WI38 (cell line): ENCODE data around the gene APCDD1L.

Experiments
- H3K4me3 ChIP-seq: 2 replicates; pipeline ENCODE4 v1.5.1; 2011; ENCODE audit warnings: low read depth, mild to moderate bottlenecking, control low read depth, low read length
- TF ChIP-seq, protein P1 (sequence below): IDR thresholded peaks from 2 replicates; pipeline ENCODE4 v1.5.1; 2012; ENCODE audit warnings: low read depth, mild to moderate bottlenecking, control low read depth, low read length

The APCDD1L gene

DNA sequence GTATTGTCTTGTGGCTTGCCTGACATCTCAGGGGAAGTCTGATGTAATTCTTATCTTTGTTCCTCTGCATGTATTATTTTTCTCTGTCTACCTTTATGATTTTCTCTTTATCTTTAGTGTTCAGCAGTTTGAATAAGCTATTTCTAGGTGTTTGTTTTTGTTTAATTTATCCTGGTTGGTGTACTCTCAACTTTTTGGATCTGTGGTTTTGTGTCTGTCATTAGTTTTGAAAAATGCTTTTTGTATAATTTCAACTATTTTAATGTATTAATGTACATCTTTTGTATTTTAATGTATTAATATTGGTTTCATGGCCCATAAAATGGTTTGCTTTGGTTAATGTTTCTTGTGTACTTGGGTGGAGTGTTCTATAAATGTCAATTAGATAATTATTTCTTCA is 15.9 kb upstream of the APCDD1L start:
- no peak overlapping the region for H3K4me3 ChIP-seq
- TF ChIP-seq, protein P1, sequence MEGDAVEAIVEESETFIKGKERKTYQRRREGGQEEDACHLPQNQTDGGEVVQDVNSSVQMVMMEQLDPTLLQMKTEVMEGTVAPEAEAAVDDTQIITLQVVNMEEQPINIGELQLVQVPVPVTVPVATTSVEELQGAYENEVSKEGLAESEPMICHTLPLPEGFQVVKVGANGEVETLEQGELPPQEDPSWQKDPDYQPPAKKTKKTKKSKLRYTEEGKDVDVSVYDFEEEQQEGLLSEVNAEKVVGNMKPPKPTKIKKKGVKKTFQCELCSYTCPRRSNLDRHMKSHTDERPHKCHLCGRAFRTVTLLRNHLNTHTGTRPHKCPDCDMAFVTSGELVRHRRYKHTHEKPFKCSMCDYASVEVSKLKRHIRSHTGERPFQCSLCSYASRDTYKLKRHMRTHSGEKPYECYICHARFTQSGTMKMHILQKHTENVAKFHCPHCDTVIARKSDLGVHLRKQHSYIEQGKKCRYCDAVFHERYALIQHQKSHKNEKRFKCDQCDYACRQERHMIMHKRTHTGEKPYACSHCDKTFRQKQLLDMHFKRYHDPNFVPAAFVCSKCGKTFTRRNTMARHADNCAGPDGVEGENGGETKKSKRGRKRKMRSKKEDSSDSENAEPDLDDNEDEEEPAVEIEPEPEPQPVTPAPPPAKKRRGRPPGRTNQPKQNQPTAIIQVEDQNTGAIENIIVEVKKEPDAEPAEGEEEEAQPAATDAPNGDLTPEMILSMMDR, result no peak

DNA sequence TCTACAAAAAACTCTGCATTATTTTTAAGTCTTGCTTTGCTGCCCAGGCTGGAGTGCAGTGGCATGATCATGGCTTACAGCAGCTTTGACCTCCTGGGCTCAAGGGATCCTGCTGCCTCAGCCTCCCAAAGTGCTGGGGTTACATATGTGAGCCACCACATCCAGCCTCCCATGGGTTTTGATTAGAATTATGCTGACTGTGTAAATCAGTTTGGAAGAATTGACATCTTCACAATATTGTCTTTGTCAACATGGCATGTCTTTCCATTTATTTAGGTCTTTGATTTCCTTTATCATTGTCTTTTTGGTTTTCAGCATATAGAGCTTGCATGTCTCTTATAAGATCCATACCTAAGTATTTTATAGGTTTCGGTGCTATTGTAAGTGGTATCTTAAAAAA is 13.2 kb upstream of the APCDD1L start:
- TF ChIP-seq, protein P1, result no peak
- no peak overlapping the region for H3K4me3 ChIP-seq

DNA sequence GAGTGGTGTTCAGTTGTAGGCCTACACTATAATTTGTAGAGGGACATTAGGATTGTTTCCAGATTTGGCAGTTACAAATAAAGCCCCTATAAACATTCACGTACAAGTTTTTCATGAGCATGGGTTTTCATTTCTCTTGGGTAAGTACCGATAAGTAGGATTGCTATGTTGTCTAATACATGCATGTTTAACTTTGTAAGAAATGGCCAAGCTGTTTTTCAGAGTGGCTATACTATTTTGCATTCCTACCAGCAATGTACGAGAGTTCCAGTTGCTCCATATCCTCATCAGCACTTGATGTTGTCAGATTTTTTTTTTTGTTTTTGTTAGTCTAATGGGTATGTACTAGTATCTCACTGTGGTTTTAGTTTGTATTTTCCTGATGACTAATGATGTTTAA is 11.2 kb upstream of the APCDD1L start:
- no peak overlapping the region for H3K4me3 ChIP-seq
- TF ChIP-seq, protein P1, result no peak

DNA sequence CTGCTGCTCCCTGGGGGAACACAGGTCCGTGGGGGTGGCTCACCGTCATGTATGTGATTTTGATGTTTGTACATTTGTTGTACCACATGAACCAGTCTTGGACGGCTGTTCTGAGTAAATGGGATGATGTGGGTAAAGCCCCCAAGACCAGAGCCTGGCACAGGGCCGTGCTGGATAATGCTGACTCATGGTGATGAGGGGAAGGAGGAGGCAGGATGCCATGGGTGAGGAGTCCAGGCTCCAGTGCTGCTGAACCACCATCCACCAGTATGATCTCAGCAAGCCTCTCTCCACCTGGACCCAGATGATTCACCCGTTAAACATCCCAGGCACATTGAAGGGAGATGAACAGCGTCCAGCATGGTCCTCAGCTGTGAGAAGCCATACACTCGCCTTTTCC is 9.6 kb upstream of the APCDD1L start:
- no peak overlapping the region for H3K4me3 ChIP-seq
- TF ChIP-seq, protein P1, result no peak

DNA sequence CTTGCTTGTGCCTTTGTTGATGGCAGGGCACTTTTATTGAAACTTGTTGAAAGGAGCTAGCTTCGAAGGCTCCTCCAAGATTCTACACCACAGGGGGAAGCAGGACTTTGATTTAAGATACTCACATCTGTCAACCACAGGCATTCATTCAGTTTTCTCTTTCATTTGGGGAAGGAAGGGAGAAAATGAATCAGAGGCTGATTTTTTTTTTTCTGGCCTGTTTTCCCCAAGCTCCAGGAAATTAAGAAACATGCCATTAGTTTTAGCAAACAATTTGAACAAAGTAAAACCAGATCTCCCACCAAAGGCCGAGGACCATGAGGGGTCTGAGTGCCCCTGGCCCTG is 8.7 kb upstream of the APCDD1L start:
- TF ChIP-seq, protein P1, result no peak
- no peak overlapping the region for H3K4me3 ChIP-seq

DNA sequence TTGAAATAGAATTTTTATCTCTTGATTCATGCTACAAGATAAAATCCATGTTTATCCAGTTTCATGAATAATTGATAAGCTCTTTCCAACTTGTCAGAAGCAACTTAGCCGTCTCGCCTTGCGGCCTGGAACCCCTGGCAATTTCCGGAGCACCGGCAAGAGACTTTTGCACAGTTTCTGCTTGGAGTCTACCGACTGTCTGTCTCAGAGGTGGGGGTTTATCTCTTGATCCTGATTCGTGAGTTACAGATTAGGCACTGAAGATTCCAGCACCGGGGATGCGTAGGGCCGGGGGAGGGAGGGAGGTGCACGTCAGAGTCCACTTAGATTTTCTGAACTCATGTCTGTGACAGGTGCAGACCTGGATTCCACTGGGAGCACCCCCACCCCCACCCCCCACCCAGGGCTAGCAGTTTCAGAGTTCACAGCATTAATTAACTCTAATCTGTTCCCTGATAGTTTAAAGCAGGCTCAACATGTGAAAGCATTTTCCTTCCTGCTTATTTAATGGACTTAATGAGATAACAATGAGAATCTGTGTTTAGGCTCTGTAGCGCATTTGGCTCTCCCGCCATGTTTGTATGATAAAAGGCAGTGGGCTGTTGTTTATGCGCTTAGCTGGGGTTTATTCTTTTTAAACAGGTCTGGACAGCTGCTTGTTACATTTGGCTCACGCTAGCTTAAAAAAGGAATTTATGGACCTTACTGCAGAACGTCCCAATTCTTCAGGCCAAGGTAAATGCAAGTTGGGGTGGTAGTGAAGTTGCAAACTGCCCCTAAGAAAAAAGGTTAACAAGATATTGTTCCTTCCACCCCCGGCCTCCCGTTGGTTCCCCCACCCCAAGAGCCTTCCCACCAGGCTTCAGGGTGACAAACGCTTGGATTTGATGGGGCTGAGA is 8.1 kb upstream of the APCDD1L start:
- TF ChIP-seq, protein P1, result no peak
- no peak overlapping the region for H3K4me3 ChIP-seq

DNA sequence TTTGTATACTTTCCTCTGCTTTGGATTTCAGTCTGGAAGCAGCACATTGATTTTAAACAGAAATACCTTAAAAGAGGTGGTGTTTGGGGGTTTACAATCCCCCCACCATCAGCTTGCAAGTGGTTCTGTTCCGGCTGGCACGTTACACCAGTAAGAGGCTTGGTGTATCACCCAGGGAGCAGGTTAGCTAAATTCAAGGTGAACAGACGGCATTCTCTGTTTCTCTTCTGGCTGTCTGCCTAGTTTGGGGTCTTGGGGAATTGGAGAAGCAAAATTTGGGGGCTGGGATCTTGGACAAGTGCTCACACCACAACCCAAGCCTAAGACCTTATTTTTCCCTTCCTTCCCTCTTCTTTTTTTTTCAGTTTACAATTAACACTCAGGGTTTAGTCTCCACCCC is 7.5 kb upstream of the APCDD1L start:
- TF ChIP-seq, protein P1, result no peak
- no peak overlapping the region for H3K4me3 ChIP-seq
